Kasumi-1 (cell line): ENCODE measurements around the gene FAM151A.
A peak's percentile ranks its signal among the peaks of the same experiment; 100 is the strongest.
"Not testable (repeated sequence)": the region's sequence is repeated elsewhere in the genome, so short reads cannot be mapped to it uniquely, and the experiment has no call there.

ENCODE experiments used
- DNase-seq, 2 experiments: peaks; one replicate each; lab custom pipeline; 2025; lab: John Stamatoyannopoulos, UW

FAM151A gene

GRCh38 chr1:54636461-54637446 lies 13.4 kb upstream of the FAM151A start:
- DNase-seq = not testable (repeated sequence)

DNA sequence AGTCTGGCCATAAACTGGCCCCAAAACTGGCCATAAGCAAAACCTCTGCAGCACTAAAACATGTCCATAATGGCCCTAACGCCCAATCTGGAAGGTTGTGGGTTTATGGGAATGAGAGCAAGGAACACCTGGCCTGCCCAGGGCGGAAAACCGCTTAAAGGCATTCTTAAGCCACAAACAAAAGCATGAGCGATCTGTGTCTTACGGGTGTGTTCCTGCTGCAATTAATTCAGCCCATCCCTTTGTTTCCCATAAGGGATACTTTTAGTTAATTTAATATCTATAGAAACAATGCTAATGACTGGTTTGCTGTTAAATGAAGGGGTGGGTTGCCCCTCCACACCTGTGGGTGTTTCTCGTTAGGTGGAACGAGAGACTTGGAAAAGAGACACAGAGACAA lies 12.5 kb upstream of the FAM151A start:
- not testable (repeated sequence) for DNase-seq

DNA sequence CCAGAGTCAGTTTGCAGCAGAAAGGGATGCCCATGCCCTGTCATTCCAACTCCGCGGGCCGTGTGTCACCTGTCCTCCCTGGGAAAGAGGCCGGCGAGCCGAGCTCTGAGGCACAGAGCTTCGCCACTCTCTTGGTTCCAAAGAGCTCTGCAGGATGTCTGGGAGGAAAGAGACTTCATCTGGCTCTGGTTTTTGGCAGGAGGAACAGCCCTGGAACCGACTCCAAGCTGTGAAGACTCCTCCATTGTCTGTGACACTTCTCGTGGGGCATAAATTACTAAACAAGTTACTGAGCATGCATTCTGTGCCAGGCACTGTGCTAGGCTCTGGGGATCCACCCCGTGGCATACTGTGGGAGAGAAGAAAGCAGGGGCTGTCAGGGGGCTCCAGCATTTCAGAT lies 3.9 kb upstream of the FAM151A start:
- no peak for DNase-seq

GRCh38 chr1:54624466-54625464 lies 1.4 kb upstream of the FAM151A start:
- no peak for DNase-seq

DNA sequence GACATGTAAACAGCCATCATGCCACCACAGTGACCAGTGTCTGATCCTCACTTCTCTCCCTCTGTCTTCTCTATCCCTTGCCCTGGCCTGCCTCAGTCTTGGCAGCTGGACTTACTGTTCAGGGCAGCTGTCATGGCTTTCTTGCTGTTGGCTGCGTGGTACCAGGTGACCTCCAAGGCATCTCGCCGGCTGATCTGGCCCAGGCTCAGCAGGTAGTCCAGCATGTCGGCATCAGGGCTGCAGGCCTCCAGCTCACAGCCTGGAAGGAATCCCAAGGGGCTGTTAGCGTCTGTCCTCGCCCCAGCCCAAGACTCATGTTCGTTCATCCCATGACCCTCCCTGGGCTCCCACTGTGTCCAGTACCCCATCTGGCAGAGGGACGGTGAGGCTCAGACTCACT lies 3.6 kb downstream of the FAM151A start:
- DNase-seq = no peak

DNA sequence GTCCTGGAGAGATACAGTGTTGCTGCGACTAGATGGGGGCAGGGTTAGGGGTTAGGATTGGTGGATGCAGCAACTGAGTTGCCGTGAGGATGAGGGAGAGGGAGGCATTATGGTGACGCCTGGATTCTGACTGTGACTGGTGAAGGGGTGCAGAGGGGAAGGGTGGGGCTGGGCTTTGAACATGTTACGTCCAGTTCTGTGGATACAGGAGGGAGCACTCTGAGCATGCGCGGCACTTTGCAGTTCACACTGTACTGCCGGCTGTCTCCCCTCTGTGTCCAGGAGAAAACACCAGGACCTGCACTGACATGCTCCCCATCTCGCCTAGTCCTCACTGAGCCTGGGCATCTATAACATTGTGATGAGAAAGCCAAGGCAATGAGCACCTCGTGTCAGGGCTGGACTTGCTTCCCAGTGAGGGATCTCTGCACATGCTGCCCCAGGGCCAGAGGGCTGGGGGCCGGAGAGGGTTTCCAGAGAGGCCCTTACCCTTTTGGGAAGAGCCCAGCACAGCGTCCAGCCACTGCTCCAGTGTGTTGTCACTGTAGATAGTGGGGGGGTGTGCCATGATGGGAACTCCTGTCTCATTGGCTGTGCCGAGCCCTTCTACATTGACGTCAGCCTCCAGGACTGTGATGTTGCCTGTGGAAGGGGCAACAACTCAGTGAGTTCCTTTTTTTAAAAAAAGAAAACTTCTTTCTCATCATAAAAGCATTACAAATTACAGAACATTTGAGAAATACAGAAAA lies 7.6 kb downstream of the FAM151A start:
- DNase-seq = no peak

GRCh38 chr1:54614563-54614962 lies 8.8 kb downstream of the FAM151A start:
- DNase-seq = no peak

- no peak for DNase-seq
Observed at GRCh38 chr1:54614024-54614423, 9.3 kb downstream of the FAM151A start.

DNA sequence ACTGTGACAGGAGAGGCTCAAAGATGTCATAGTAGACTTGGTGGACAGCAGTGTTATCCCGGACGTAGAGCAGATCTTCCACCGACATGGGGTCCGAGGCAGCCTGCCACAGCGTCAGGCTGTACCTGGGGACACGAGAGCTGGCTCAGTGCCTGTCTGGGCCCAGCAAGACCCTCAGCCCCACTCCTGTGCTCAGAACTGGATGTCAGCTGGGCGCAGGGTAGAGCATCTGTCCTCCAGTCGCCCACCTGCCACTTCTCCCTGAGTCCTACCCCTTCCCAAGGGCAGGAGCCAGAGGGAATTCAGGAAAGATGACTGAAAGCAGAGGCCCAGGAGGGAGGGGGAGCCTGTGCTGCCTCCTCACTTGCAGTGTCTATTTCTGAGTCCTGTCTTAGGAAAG lies 11.7 kb downstream of the FAM151A start:
- DNase-seq = no peak

DNA sequence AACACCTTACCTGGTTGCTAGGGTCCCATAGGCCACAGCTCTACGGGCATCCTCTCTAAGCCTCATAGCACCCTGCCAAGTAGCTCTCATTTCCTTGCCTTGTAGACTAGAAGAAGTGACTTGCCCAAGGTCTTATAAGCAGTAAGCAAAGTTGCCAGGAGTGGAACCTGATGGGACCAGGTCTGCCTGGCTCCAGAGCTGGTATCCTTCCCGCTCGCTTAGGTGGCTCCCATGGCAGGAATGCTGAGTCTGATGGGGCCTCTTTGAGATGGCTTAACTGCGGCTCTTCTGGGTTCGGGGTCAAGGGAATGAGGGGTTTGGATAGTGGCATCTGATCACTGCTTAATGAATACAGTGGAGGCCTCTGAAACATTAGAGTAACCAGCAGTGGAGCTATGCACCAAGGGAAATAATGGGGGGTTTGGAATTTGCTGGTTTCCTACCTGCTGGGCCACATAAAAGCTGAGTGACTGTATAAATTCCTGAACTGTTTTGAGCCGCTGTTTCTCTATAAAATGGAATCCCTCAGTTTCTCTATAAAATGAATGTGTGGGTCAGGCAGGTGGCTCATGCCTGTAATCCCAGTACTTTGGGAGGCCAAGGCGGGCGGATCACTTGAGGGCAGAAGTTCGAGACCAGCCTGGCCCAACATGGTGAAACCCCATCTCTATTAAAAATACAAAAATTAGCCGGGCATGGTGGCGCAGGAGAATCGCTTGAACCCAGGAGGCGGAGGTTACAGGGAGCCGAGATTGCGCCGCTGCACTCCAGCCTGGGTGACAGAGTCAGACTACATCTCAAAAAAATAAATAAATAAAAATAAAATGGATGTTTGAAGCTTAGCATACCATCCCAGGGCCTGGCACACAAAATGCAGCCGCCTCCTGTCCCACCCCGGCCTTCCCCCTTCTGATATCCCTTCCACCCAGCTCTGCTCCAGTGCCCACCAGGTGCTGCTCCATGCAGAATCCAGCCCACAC lies 12.4 kb downstream of the FAM151A start:
- no peak for DNase-seq

- no peak for DNase-seq
Observed at GRCh38 chr1:54610048-54610447, 13.3 kb downstream of the FAM151A start.

GRCh38 chr1:54609301-54609921 lies 13.9 kb downstream of the FAM151A start:
- DNase-seq = no peak

GRCh38 chr1:54608566-54609230 lies 14.6 kb downstream of the FAM151A start:
- no peak for DNase-seq

DNA sequence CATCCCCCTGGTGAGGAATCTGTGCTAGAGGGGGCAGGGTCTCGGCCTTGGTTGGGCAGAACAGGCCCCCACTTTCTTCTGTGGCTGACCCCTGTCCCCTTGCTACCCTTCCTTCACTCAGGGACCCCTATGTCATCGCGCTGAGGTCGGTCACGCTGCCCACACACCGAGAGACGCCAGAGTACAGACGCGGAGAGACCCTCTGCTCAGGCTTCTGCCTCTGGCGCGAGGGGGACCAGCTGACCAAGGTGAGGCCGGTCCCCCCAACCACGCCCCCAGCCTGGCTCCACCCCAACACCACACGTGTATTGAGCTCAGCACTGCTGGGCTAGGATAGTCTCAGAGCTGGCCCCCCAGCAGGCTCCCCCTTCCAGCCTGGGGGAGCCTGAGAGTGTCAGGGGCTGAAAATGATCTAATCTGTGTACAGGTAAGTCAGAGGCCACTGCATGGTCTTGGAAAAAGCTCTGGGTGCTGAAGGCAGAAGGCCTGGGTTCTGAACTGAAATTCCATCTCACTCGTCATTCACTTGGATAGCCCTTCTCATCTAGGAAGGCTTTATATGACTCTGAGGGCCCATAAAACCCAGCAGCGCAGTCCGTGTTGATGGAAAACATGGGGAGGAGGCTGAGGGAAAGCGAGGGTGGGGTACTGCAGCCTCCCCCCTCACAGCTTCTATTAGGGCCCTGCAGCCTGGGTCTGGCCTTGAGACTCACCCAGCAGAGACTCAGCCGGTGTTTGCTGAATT lies 15.3 kb downstream of the FAM151A start:
- DNase-seq = no peak

GRCh38 chr1:54606990-54607325 lies 16.4 kb downstream of the FAM151A start:
- no peak for DNase-seq

DNA sequence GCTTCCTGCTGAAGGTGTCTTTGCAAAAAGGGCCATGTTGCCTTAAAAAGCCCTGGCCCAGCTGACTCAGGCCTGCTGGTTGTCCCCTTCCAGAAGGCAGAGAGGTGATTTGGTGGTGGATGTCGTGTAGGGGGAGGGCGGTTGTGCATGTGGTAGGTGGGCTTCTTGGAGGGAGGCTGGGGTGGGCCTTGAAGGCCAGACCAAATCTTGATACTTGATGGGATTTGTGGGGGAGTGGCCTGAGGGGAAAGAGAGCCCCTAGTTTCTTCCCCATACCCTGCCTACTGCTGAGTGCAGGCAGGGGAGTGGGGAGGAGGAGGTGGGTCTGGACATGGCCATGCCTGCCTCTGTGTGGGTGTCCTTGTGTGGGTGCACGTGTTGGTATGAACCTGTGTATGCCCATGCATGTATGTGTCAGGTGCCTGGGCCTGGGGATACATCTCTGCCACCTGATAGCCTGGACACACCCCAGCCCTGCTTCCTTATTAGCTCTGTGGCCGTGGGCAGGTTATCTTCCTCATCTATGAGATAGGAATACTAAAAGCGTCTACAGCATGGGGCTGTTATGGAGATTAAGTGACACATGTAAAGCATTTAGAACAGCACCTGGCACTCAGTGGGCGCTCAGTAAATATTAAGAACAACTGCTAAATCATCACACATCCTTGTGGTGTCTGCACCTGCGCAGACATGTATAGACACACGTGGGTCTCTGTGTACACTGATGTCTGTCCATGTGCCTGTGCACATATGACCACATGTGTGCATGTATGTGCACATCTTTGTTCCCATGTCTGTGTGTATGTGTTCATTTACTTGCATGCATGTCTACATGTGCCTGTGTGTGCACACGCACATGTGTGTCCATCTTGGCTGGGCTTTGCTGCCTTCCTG lies 17.0 kb downstream of the FAM151A start:
- DNase-seq = no peak

- DNase-seq = peak; percentile 86 to 94
Observed at GRCh38 chr1:54604572-54605370, 18.6 kb downstream of the FAM151A start.
